PC-9 (cell line): ENCODE data around the gene COPS2. TPM values are rescaled to one million over a fixed set of nuclear protein-coding genes. Genes with fewer than 3 reads are reported as not detected.

Source experiments
- BruUV-seq: library from RNA; stranded (reverse); fragments of 400-500 nt; replicated peaks from 2 replicates; lab custom pipeline; 2021; lab: Mats Ljungman, UMichigan
- CTCF ChIA-PET: fragments of 300-600 bp; sonication (Branson Sonifier 250); formaldehyde crosslinking; loops from one replicate; lab custom pipeline; 2022; ENCODE audit warnings: antibody characterized with exemption; lab: Charles Lee
- POLR2A ChIA-PET: fragments of 300-600 bp; sonication (Branson Sonifier 250); formaldehyde crosslinking; loops from one replicate; lab custom pipeline; 2022; ENCODE audit warnings: antibody characterized with exemption; ENCODE audit not compliant: unreplicated experiment; lab: Charles Lee
- DNase-seq, 2 experiments: peaks; one replicate each; pipeline versions ENCODE4 v3.0.0 to v3.0.0-alpha.2; 2015 to 2022; ENCODE audit warnings: mixed read lengths in 1 of 2
- H2AFZ ChIP-seq: fragments of 200-600 bp; sonication (generic); 2 replicates; pipeline ENCODE4 v1.8.1; 2017; ENCODE audit warnings: antibody characterized with exemption
- H3F3A ChIP-seq: fragments of 200-600 bp; sonication (generic); 2 replicates; pipeline ENCODE4 v1.8.1; 2017; ENCODE audit warnings: antibody characterized with exemption, mild to moderate bottlenecking, low read depth; ENCODE audit not compliant: insufficient read depth
- H3K27ac ChIP-seq: fragments of 200-600 bp; sonication (generic); 2 replicates; pipeline ENCODE4 v1.6.1; 2016; ENCODE audit warnings: mixed run types
- H3K27me3 ChIP-seq: fragments of 200-600 bp; sonication (generic); 2 replicates; pipeline ENCODE4 v1.6.1; 2016; ENCODE audit warnings: low read depth, mixed run types; ENCODE audit not compliant: insufficient read depth
- H3K36me3 ChIP-seq: fragments of 200-600 bp; sonication (generic); 2 replicates; pipeline ENCODE4 v1.6.1; 2016; ENCODE audit warnings: low read depth, mixed run types
- H3K4me1 ChIP-seq: fragments of 200-600 bp; sonication (generic); replicated peaks from 2 replicates; pipeline ENCODE4 v1.6.1; 2016; ENCODE audit warnings: mixed run types; ENCODE audit not compliant: insufficient read depth
- H3K4me2 ChIP-seq: fragments of 200-600 bp; sonication (generic); 2 replicates; pipeline ENCODE4 v1.6.1; 2017; ENCODE audit warnings: mixed run types
- H3K4me3 ChIP-seq: fragments of 200-600 bp; sonication (generic); 2 replicates; pipeline ENCODE4 v1.6.1; 2016; ENCODE audit warnings: mixed run types
- H3K79me2 ChIP-seq: fragments of 200-600 bp; sonication (generic); 2 replicates; pipeline ENCODE4 v1.6.1; 2017; ENCODE audit warnings: low read depth, mixed run types
- H3K9me2 ChIP-seq: fragments of 200-600 bp; sonication (generic); 2 replicates; pipeline ENCODE4 v1.8.1; 2017; ENCODE audit warnings: mild to moderate bottlenecking; ENCODE audit not compliant: insufficient read depth
- H3K9me3 ChIP-seq: fragments of 200-600 bp; sonication (generic); 2 replicates; pipeline ENCODE4 v1.8.1; 2016; ENCODE audit warnings: low read depth; ENCODE audit not compliant: insufficient read depth
- H4K20me1 ChIP-seq: fragments of 200-600 bp; sonication (generic); 2 replicates; pipeline ENCODE4 v1.8.1; 2017; ENCODE audit not compliant: insufficient read depth
- CTCF ChIP-seq: fragments of 200-600 bp; sonication (generic); conservative IDR thresholded peaks from 2 replicates; pipeline ENCODE4 v1.6.1; 2017; ENCODE audit warnings: mixed run types, antibody characterized with exemption, mild to moderate bottlenecking, moderate library complexity
- EZH2 ChIP-seq: fragments of 200-600 bp; sonication (generic); IDR thresholded peaks from 2 replicates; pipeline ENCODE4 v1.8.0; 2017; ENCODE audit warnings: antibody characterized with exemption, low read depth
- intact Hi-C: fragments of 100-400 bp; cut with micrococcal nuclease; formaldehyde crosslinking; loops from one replicate; pipeline ENCODE4 v1.10.0; 2022; ENCODE audit not compliant: unreplicated experiment
- total RNA-seq: library from RNA; stranded (reverse); gene quantifications from 2 replicates; pipeline ENCODE4 v1.2.3, GENCODE V29; 2021

COPS2 gene
- total RNA-seq, 1 experiment from 2014 or later, result 71.8 TPM

GRCh38 chr15:49148298-49148697, 7.1 kb downstream of the COPS2 start:
- intact Hi-C loops, result no loop called here
- CTCF ChIA-PET, result no interaction called here
- no peak overlapping the region for H3K4me2 ChIP-seq
- H2AFZ ChIP-seq, result no peak overlapping the region
- DNase-seq, result no peak
- H3K4me1 ChIP-seq, result peaks cover 35% of the 10 kb centered on the region
- no peaks in the 10 kb centered on the region for H3K9me2 ChIP-seq
- no peaks in the 10 kb centered on the region for H3K27me3 ChIP-seq
- BruUV-seq, result no TSS peak
- peaks cover 15% of the 10 kb centered on the region; the same call in 1 of the 2 replicates for H3F3A ChIP-seq
- no peak overlapping the region for H3K27ac ChIP-seq
- H3K4me3 ChIP-seq, result no peak overlapping the region
- peaks cover 92% of the 10 kb centered on the region for H3K79me2 ChIP-seq
- no peaks in the 10 kb centered on the region for H3K9me3 ChIP-seq
- no peak for TF ChIP-seq CTCF
- no peak for TF ChIP-seq EZH2
- peaks cover 12% of the 10 kb centered on the region; the same call in 1 of the 2 replicates for H3K36me3 ChIP-seq
- POLR2A ChIA-PET, result no interaction called here
- H4K20me1 ChIP-seq, result peaks cover 25% of the 10 kb centered on the region

- Histone ChIP-seq H3F3A (peaks cover 15% of the 10 kb centered on the region; the same call in 1 of the 2 replicates), H4K20me1 (peaks cover 23% of the 10 kb centered on the region), H3K4me1 (peaks cover 24% of the 10 kb centered on the region), H3K4me2 (peak overlapping the region; percentile 57), H3K9me2 (no peaks in the 10 kb centered on the region), H3K9me3 (no peaks in the 10 kb centered on the region), H2AFZ (no peak overlapping the region), H3K27me3 (no peaks in the 10 kb centered on the region), H3K36me3 (peaks cover 29% of the 10 kb centered on the region; the same call in 1 of the 2 replicates), H3K79me2 (peaks cover 78% of the 10 kb centered on the region), H3K27ac (peak overlapping the region; percentile 64), H3K4me3 (peak overlapping the region; percentile 16; the same call in 1 of the 2 replicates)
- TF ChIP-seq EZH2 (no peak), CTCF (peak; percentile 69)
- peak; percentile 9 to 62 for DNase-seq
- POLR2A ChIA-PET, result interaction anchor here (0.7 kb wide), 2 partner anchors 285 to 1394 kb away, joined by 6 to 7 read pairs; no protein-coding TSS in a partner anchor
- intact Hi-C loops, result loop anchor here (1.0 kb wide), 1 partner anchor 284 kb away; no protein-coding TSS in a partner anchor
- CTCF ChIA-PET, result interaction anchor here (0.6 to 1.9 kb wide), 6 partner anchors 8 to 284 kb away, joined by 3 to 13 read pairs (median 4); partner anchors contain the start of gene SECISBP2L
- BruUV-seq, result no TSS peak
Observed at GRCh38 chr15:49145651-49146609, 9.5 kb downstream of the COPS2 start.

- Histone ChIP-seq H3K27me3 (no peaks in the 10 kb centered on the region), H4K20me1 (no peaks in the 10 kb centered on the region), H3F3A (no peaks in the 10 kb centered on the region; the same call in 1 of the 2 replicates), H3K4me2 (no peak overlapping the region), H3K9me2 (no peaks in the 10 kb centered on the region), H3K36me3 (peaks cover 43% of the 10 kb centered on the region; the same call in 1 of the 2 replicates), H2AFZ (no peak overlapping the region), H3K27ac (no peak overlapping the region), H3K9me3 (no peaks in the 10 kb centered on the region), H3K4me3 (no peak overlapping the region), H3K79me2 (peaks cover 16% of the 10 kb centered on the region; the same call in 1 of the 2 replicates), H3K4me1 (peaks cover 16% of the 10 kb centered on the region)
- BruUV-seq, result no TSS peak
- intact Hi-C loops, result no loop called here
- TF ChIP-seq EZH2 (no peak), CTCF (no peak)
- CTCF ChIA-PET, result interaction anchor here (0.6 to 0.9 kb wide), 2 partner anchors 8 to 280 kb away, joined by 3 read pairs; no protein-coding TSS in a partner anchor
- DNase-seq, result no peak
- POLR2A ChIA-PET, result no interaction called here
Observed at GRCh38 chr15:49137861-49138260, 17.5 kb downstream of the COPS2 start.
